OCI-LY1 (cell line): Measurements from ENCODE around the gene COL4A4.

Experiments
- CTCF ChIP-seq: fragments of 200-600 bp; sonication (generic), shearing (Covaris generic); IDR thresholded peaks from 2 replicates; pipeline ENCODE4 v1.5.1; 2017; ENCODE audit warnings: mild to moderate bottlenecking, antibody characterized with exemption, low read length, moderate library complexity, mixed read lengths
- EZH2 ChIP-seq: fragments of 200-600 bp; sonication (generic), shearing (Covaris generic); IDR thresholded peaks from 2 replicates; pipeline ENCODE4 v1.8.0; 2017; ENCODE audit warnings: borderline replicate concordance, mixed run types, mild to moderate bottlenecking, antibody characterized with exemption, low read length, moderate library complexity, mixed read lengths

- TF ChIP-seq CTCF (no peak; the same call in 1 of the 2 replicates), EZH2 (no peak)
Observed at GRCh38 chr2:226970362-226970761, 193.6 kb downstream of the COL4A4 start.
